Liver (tissue), 9 donors: ENCODE data around the gene SCNN1A. TPM values are rescaled to one million over a fixed set of nuclear protein-coding genes. Genes with fewer than 3 reads are reported as not detected.

Experiments
- DNase-seq: peaks from one replicate; pipeline ENCODE4 v3.0.0-alpha.2; 2017; ENCODE audit warnings: low spot score
- H3K27ac ChIP-seq, 2 donors: one replicate each; pipeline ENCODE4 v1.7.0; 2013; ENCODE audit warnings: inconsistent platforms in 2 of 2, low read length in 2 of 2, control low read depth in 1 of 2, low read depth in 1 of 2, mild to moderate bottlenecking in 1 of 2
- H3K27me3 ChIP-seq, 4 donors: one replicate each; pipeline versions ENCODE4 v1.6.1 to v1.7.0; 2013; ENCODE audit warnings: low read length in 3 of 4, inconsistent platforms in 1 of 4, mild to moderate bottlenecking in 1 of 4, moderate library complexity in 1 of 4; ENCODE audit not compliant: control insufficient read depth in 4 of 4, insufficient read depth in 4 of 4
- H3K36me3 ChIP-seq, 4 donors: one replicate each; pipeline versions ENCODE4 v1.6.1 to v1.7.0; 2013; ENCODE audit warnings: low read length in 3 of 4, mild to moderate bottlenecking in 3 of 4, low read depth in 1 of 4, moderate library complexity in 1 of 4; ENCODE audit not compliant: control insufficient read depth in 4 of 4, insufficient read depth in 3 of 4
- H3K4me1 ChIP-seq, 4 donors: one replicate each; pipeline versions ENCODE4 v1.6.1 to v1.7.0; 2013; ENCODE audit warnings: low read length in 3 of 4, mild to moderate bottlenecking in 3 of 4, moderate library complexity in 1 of 4; ENCODE audit not compliant: control insufficient read depth in 4 of 4, insufficient read depth in 4 of 4
- H3K4me3 ChIP-seq, 3 donors: one replicate each; pipeline versions ENCODE4 v1.6.1 to v1.7.0; 2013; ENCODE audit warnings: low read length in 3 of 3, control low read depth in 1 of 3, low read depth in 1 of 3, mild to moderate bottlenecking in 1 of 3
- H3K9ac ChIP-seq, 2 donors: one replicate each; pipeline ENCODE4 v1.7.0; 2013; ENCODE audit warnings: low read length in 2 of 2, mild to moderate bottlenecking in 2 of 2, moderate library complexity in 2 of 2, control low read depth in 1 of 2, low read depth in 1 of 2
- H3K9me3 ChIP-seq, 4 donors: one replicate each; pipeline versions ENCODE4 v1.6.1 to v1.7.0; 2013; ENCODE audit warnings: low read length in 3 of 4; ENCODE audit not compliant: control insufficient read depth in 4 of 4
- CTCF ChIP-seq: fragments of 150-350 bp; IDR thresholded peaks from 2 replicates; pipeline ENCODE4 v1.5.1; 2017; ENCODE audit warnings: improper control_type of control experiment, low read depth, low read length; ENCODE audit not compliant: missing input control
- EGR1 ChIP-seq, 2 donors: IDR thresholded peaks; 2 replicates each; pipeline ENCODE4 v1.6.1; 2016 to 2018; ENCODE audit warnings: antibody characterized with exemption in 2 of 2, low read depth in 2 of 2
- FOXA2 ChIP-seq: IDR thresholded peaks from 2 replicates; pipeline ENCODE4 v1.6.1; 2016; ENCODE audit warnings: antibody characterized with exemption
- GABPA ChIP-seq, 2 donors: IDR thresholded peaks in 1 of 2; conservative IDR thresholded peaks in 1 of 2; 2 replicates each; pipeline ENCODE4 v1.6.1; 2016; ENCODE audit warnings: antibody characterized with exemption in 2 of 2, mild to moderate bottlenecking in 1 of 2, moderate library complexity in 1 of 2
- HNF4A ChIP-seq, 2 donors: conservative IDR thresholded peaks; 2 replicates each; pipeline ENCODE4 v1.6.1; 2016; ENCODE audit warnings: antibody characterized with exemption in 2 of 2, mild to moderate bottlenecking in 2 of 2
- HNF4G ChIP-seq: IDR thresholded peaks from 2 replicates; pipeline ENCODE4 v1.6.1; 2016; ENCODE audit warnings: antibody characterized with exemption
- JUND ChIP-seq, 2 donors: IDR thresholded peaks; 2 replicates each; pipeline ENCODE4 v1.6.1; 2016; ENCODE audit warnings: antibody characterized with exemption in 2 of 2
- MAX ChIP-seq: IDR thresholded peaks from 2 replicates; pipeline ENCODE4 v1.6.1; 2016; ENCODE audit warnings: antibody characterized with exemption
- NR2F2 ChIP-seq: IDR thresholded peaks from 2 replicates; pipeline ENCODE4 v1.6.1; 2016; ENCODE audit warnings: antibody characterized with exemption
- RAD21 ChIP-seq, 2 donors: IDR thresholded peaks; 2 replicates each; pipeline ENCODE4 v1.6.1; 2016; ENCODE audit warnings: antibody characterized with exemption in 2 of 2, mild to moderate bottlenecking in 2 of 2
- REST ChIP-seq: IDR thresholded peaks from 2 replicates; pipeline ENCODE4 v1.6.1; 2016; ENCODE audit warnings: antibody characterized with exemption, mild to moderate bottlenecking
- RXRA ChIP-seq, 2 donors: IDR thresholded peaks; 2 replicates each; pipeline ENCODE4 v1.6.1; 2017 to 2018; ENCODE audit warnings: antibody characterized with exemption in 2 of 2, mild to moderate bottlenecking in 1 of 2
- SP1 ChIP-seq: IDR thresholded peaks from 2 replicates; pipeline ENCODE4 v1.6.1; 2018; ENCODE audit warnings: antibody characterized with exemption, mild to moderate bottlenecking
- TAF1 ChIP-seq: conservative IDR thresholded peaks from 2 replicates; pipeline ENCODE4 v1.6.1; 2016; ENCODE audit warnings: antibody characterized with exemption, mild to moderate bottlenecking
- YY1 ChIP-seq: IDR thresholded peaks from 2 replicates; pipeline ENCODE4 v1.6.1; 2016; ENCODE audit warnings: antibody characterized with exemption, mild to moderate bottlenecking
- ZBTB33 ChIP-seq: IDR thresholded peaks from 2 replicates; pipeline ENCODE4 v1.6.1; 2016; ENCODE audit warnings: antibody characterized with exemption
- WGBS: extraction: QIAGEN DNeasy Blood & Tissue Kit; methylation state at CpG from one replicate; pipeline ENCODE4 v1.1.7; 2013; 5-methylcytosine and 5-hydroxymethylcytosine counted together
- polyA plus RNA-seq, 2 donors: library from polyadenylated mRNA; stranded (reverse) in 1 of 2; unstranded in 1 of 2; fragments of 200-250 nt in 1 of 2; fragments of >200 nt in 1 of 2; fragmentation: Nextera tagmentation in 1 of 2; extraction: Ambion mirVana in 1 of 2; gene quantifications; one replicate each; pipeline versions ENCODE4 v1.2.1 to v1.2.3, GENCODE V29; 2013 to 2015
- total RNA-seq, 2 donors: library from RNA; depleted of rRNA; stranded (reverse); fragments of >200 nt; gene quantifications; one replicate each; pipeline ENCODE4 v1.2.3, GENCODE V29; 2014
- donor health status: healthy.
- donor health status: healthy.
- donor health status: healthy.
- donor health status: healthy.
- donor health status: healthy.

The SCNN1A gene
- total and polyA plus RNA-seq, 4 donors: 0.47 to 7.7 (median 2.9) TPM

- no peak overlapping the region for H3K27ac ChIP-seq
- H3K9me3 ChIP-seq: no peaks in the 10 kb centered on the region
- H3K4me1 ChIP-seq: peaks cover 0 to 6% (median 2%) of the 10 kb centered on the region in 4 donors
- DNase-seq: no peak
- no peaks in the 10 kb centered on the region for H3K27me3 ChIP-seq
- H3K9ac ChIP-seq: no peak overlapping the region
- no peak for TF ChIP-seq YY1
- TF ChIP-seq FOXA2: no peak
- no peak for TF ChIP-seq NR2F2
- TF ChIP-seq HNF4G: no peak
- no peak for TF ChIP-seq JUND (IDR thresholded peaks at IDR 0.05)
- no peak overlapping the region for H3K4me3 ChIP-seq
- 82% methylated on average over 6 of the region's 6 CpGs for WGBS
- peaks cover 0 to 7% (median under 1%) of the 10 kb centered on the region in 4 donors for H3K36me3 ChIP-seq
Observed at GRCh38 chr12:6418796-6419195, 43.4 kb upstream of the SCNN1A start.

GRCh38 chr12:6416596-6416995 lies 41.2 kb upstream of the SCNN1A start:
- peaks cover 0 to 7% (median under 1%) of the 10 kb centered on the region in 4 donors for H3K36me3 ChIP-seq
- H3K9me3 ChIP-seq: no peaks in the 10 kb centered on the region
- 85% methylated on average over 3 of the region's 3 CpGs for WGBS
- no peak overlapping the region for H3K4me3 ChIP-seq
- DNase-seq: no peak
- no peak overlapping the region for H3K27ac ChIP-seq
- TF ChIP-seq EGR1 (IDR thresholded peaks at IDR 0.05; ENCODE audit: low read depth in 2 of 2): no peak
- no peak for TF ChIP-seq NR2F2
- no peak for TF ChIP-seq CTCF
- TF ChIP-seq YY1: no peak
- H3K9ac ChIP-seq: no peak overlapping the region
- no peaks in the 10 kb centered on the region for H3K4me1 ChIP-seq
- H3K27me3 ChIP-seq: no peaks in the 10 kb centered on the region

GRCh38 chr12:6407236-6407954 lies 32.0 kb upstream of the SCNN1A start:
- WGBS: 96% methylated on average over 10 of the region's 10 CpGs
- H3K27ac ChIP-seq: no peak overlapping the region
- no peak for DNase-seq
- H3K27me3 ChIP-seq: no peaks in the 10 kb centered on the region
- H3K4me1 ChIP-seq: no peaks in the 10 kb centered on the region
- no peak overlapping the region for H3K9ac ChIP-seq
- no peaks in the 10 kb centered on the region for H3K9me3 ChIP-seq
- no peaks in the 10 kb centered on the region for H3K36me3 ChIP-seq
- TF ChIP-seq HNF4G (no peak), GABPA (IDR thresholded peaks at IDR 0.05 in 1 of 2, conservative IDR thresholded peaks at IDR 0.05 in 1 of 2) (no peak), EGR1 (IDR thresholded peaks at IDR 0.05; ENCODE audit: low read depth in 2 of 2) (no peak), FOXA2 (no peak), RAD21 (IDR thresholded peaks at IDR 0.05) (no peak), JUND (IDR thresholded peaks at IDR 0.05) (no peak), SP1 (no peak), REST (no peak), RXRA (IDR thresholded peaks at IDR 0.05) (no peak), ZBTB33 (no peak), MAX (no peak), HNF4A (conservative IDR thresholded peaks at IDR 0.05) (no peak), TAF1 (no peak), CTCF (no peak), NR2F2 (no peak)
- no peak overlapping the region for H3K4me3 ChIP-seq
